ENCODE results near the gene NDC80.
"Not testable (repeated sequence)": the region's sequence is repeated elsewhere in the genome, so short reads cannot be mapped to it uniquely, and the experiment has no call there.

Gene NDC80

GRCh38 chr18:2571200-2572170 is at the start of gene NDC80, which contains the start of gene METTL4:
NDC80 (plus strand) TSS chr18:2571557; CDS start chr18:2572986, 1,429 bp downstream.
METTL4 (minus strand) TSS chr18:2571505; CDS start chr18:2567216, 4,289 bp downstream.
- DNase-seq, result peak; percentile 76

- DNase-seq, result no peak
Measured at GRCh38 chr18:2522112-2522511, 49.2 kb upstream of the NDC80 start.

- not testable (repeated sequence) for DNase-seq
Measured at GRCh38 chr18:2524794-2525198, 46.6 kb upstream of the NDC80 start.

GRCh38 chr18:2526329-2526728 is 45.0 kb upstream of the NDC80 start:
- no peak for DNase-seq

- no peak for DNase-seq
Measured at GRCh38 chr18:2529154-2529553, 42.2 kb upstream of the NDC80 start.

GRCh38 chr18:2531751-2532150 is 39.6 kb upstream of the NDC80 start:
- DNase-seq, result no peak

- no peak for DNase-seq
Measured at GRCh38 chr18:2532797-2533196, 38.6 kb upstream of the NDC80 start.

- DNase-seq, result no peak
Measured at GRCh38 chr18:2534906-2535305, 36.5 kb upstream of the NDC80 start.

GRCh38 chr18:2535419-2535910 is 35.9 kb upstream of the NDC80 start:
- no peak for DNase-seq

GRCh38 chr18:2536063-2536462 is 35.3 kb upstream of the NDC80 start:
- DNase-seq, result no peak

- DNase-seq, result no peak
Measured at GRCh38 chr18:2536493-2536892, 34.9 kb upstream of the NDC80 start.

- no peak for DNase-seq
Measured at GRCh38 chr18:2537296-2537695, 34.1 kb upstream of the NDC80 start.

GRCh38 chr18:2538236-2538635 is 33.1 kb upstream of the NDC80 start:
- no peak for DNase-seq

- DNase-seq, result no peak
Measured at GRCh38 chr18:2538844-2539243, 32.5 kb upstream of the NDC80 start.

- DNase-seq, result no peak
Measured at GRCh38 chr18:2540575-2540974, 30.8 kb upstream of the NDC80 start.

- DNase-seq, result not testable (repeated sequence)
Measured at GRCh38 chr18:2541925-2542563, 29.3 kb upstream of the NDC80 start.

GRCh38 chr18:2545155-2545554 is 26.2 kb upstream of the NDC80 start:
- no peak for DNase-seq

GRCh38 chr18:2547477-2548087 is 23.8 kb upstream of the NDC80 start:
- no peak for DNase-seq

- no peak for DNase-seq
Measured at GRCh38 chr18:2549462-2549861, 21.9 kb upstream of the NDC80 start.

- DNase-seq, result no peak
Measured at GRCh38 chr18:2551425-2551824, 19.9 kb upstream of the NDC80 start.

- no peak for DNase-seq
Measured at GRCh38 chr18:2554696-2555095, 16.7 kb upstream of the NDC80 start.

GRCh38 chr18:2555895-2556294 is 15.5 kb upstream of the NDC80 start:
- no peak for DNase-seq

GRCh38 chr18:2557536-2557935 is 13.8 kb upstream of the NDC80 start:
- no peak for DNase-seq
